Measurements from ENCODE around the gene RSPO3.

- TF ChIP-seq CTCF (IDR thresholded peaks at IDR 0.05) (no peak), POLR2A (IDR thresholded peaks at IDR 0.05) (no peak)
These were observed 70.3 kb downstream of the RSPO3 start for GRCh38 chr6:127188744-127189143.

Measured in lower leg skin (tissue), 3 donors.